Endothelial cell of umbilical vein (primary cell): ENCODE measurements around the gene NEDD4. TPM values are rescaled to one million over a fixed set of nuclear protein-coding genes. Genes with fewer than 3 reads are reported as not detected.

Experiments used
- BruUV-seq: library from RNA; stranded (reverse); fragments of 400-500 nt; replicated peaks from 2 replicates; lab custom pipeline; 2021; lab: Mats Ljungman, UMichigan
- CTCF ChIA-PET: fragments of 300-600, 350-600 bp; sonication (Branson Sonifier 250); formaldehyde crosslinking; loops from one replicate; lab custom pipeline; 2021; ENCODE audit warnings: antibody characterized with exemption, inconsistent platforms; lab: Charles Lee
- POLR2A ChIA-PET: fragments of 300-600, 350-600 bp; sonication (Branson Sonifier 250); formaldehyde crosslinking; loops from one replicate; lab custom pipeline; 2021; ENCODE audit warnings: antibody characterized with exemption, inconsistent platforms; lab: Charles Lee
- DNase-seq: peaks from one replicate; pipeline ENCODE4 v3.0.0-alpha.2; 2011; ENCODE audit warnings: low read depth, low spot score
- FAIRE-seq: peaks from 2 replicates; lab custom pipeline; 2011; peaks lifted over from hg19 to GRCh38; lab: Jason Lieb, UNC
- H2AFZ ChIP-seq: 2 replicates; pipeline ENCODE4 v1.6.0; 2012; ENCODE audit warnings: low read depth, low read length, control low read depth, inconsistent platforms
- H3K27ac ChIP-seq: 2 replicates; pipeline ENCODE4 v1.5.1; 2011; ENCODE audit warnings: low read depth, mild to moderate bottlenecking, control low read depth, low read length, moderate library complexity; ENCODE audit not compliant: insufficient read depth
- H3K27me3 ChIP-seq, 2 experiments: 2 replicates each; pipeline versions ENCODE4 v1.6.0 to v1.6.1; 2011; ENCODE audit warnings: low read length in 2 of 2, mixed read lengths in 1 of 2; ENCODE audit not compliant: control insufficient read depth in 2 of 2, insufficient read depth in 2 of 2
- H3K36me3 ChIP-seq, 2 experiments: 2 replicates in 1 of 2; 3 replicates in 1 of 2; pipeline ENCODE4 v1.5.1; 2011; ENCODE audit warnings: low read length in 2 of 2, mild to moderate bottlenecking in 1 of 2, moderate library complexity in 1 of 2; ENCODE audit not compliant: control insufficient read depth in 2 of 2, insufficient read depth in 2 of 2; ENCODE audit errors: extremely low read depth in 1 of 2
- H3K4me1 ChIP-seq: 3 replicates; pipeline ENCODE4 v1.5.1; 2011; ENCODE audit warnings: mild to moderate bottlenecking, low read length; ENCODE audit not compliant: control insufficient read depth, insufficient read depth; ENCODE audit errors: extremely low read depth
- H3K4me2 ChIP-seq: 2 replicates; pipeline ENCODE4 v1.6.1; 2011; ENCODE audit warnings: low read length, control low read depth, mixed read lengths; ENCODE audit not compliant: insufficient read depth
- H3K4me3 ChIP-seq, 3 experiments: fragments of 200-600 bp in 1 of 3; sonication (generic), shearing (Covaris generic) in 1 of 3; replicated peaks in 1 of 3; 2 replicates each; pipeline ENCODE4 v1.5.1; 2011 to 2016; ENCODE audit warnings: control low read depth in 3 of 3, low read length in 3 of 3, mild to moderate bottlenecking in 2 of 3, inconsistent platforms in 1 of 3, low read depth in 1 of 3, moderate library complexity in 1 of 3; ENCODE audit not compliant: insufficient read depth in 1 of 3
- H3K79me2 ChIP-seq: 2 replicates; pipeline ENCODE4 v1.6.0; 2012; ENCODE audit warnings: low read length, inconsistent platforms; ENCODE audit not compliant: control insufficient read depth, insufficient read depth
- H3K9ac ChIP-seq: replicated peaks from 2 replicates; pipeline ENCODE3; 2011; ENCODE audit warnings: low read length, control low read depth; ENCODE audit not compliant: insufficient read depth; ENCODE audit errors: extremely low read depth
- H3K9me1 ChIP-seq: replicated peaks from 3 replicates; pipeline ENCODE4 v1.6.0; 2011; ENCODE audit warnings: mild to moderate bottlenecking, low read length; ENCODE audit not compliant: control insufficient read depth, insufficient read depth; ENCODE audit errors: extremely low read depth
- H3K9me3 ChIP-seq: replicated peaks from 2 replicates; pipeline ENCODE4 v1.5.1; 2012; ENCODE audit warnings: low read length, inconsistent platforms; ENCODE audit not compliant: control insufficient read depth, insufficient read depth
- H4K20me1 ChIP-seq: replicated peaks from 2 replicates; pipeline ENCODE3; 2011; ENCODE audit warnings: mild to moderate bottlenecking, low read length; ENCODE audit not compliant: control insufficient read depth, insufficient read depth; ENCODE audit errors: extremely low read depth
- CTCF ChIP-seq, 2 donors: IDR thresholded peaks; 1 replicate in 1 of 2; 2 replicates in 1 of 2; pipeline ENCODE4 v1.5.1; 2011; ENCODE audit warnings: low read length in 2 of 2, mild to moderate bottlenecking in 2 of 2, moderate library complexity in 2 of 2, control low read depth in 1 of 2, inconsistent platforms in 1 of 2, low read depth in 1 of 2; ENCODE audit not compliant: insufficient read depth in 1 of 2; ENCODE audit errors: extremely low read depth in 1 of 2
- EZH2 ChIP-seq: IDR thresholded peaks from 2 replicates; pipeline ENCODE4 v1.6.1; 2012; ENCODE audit warnings: borderline replicate concordance, low read depth, mild to moderate bottlenecking, moderate library complexity, low read length, inconsistent platforms; ENCODE audit not compliant: severe bottlenecking
- FOS ChIP-seq: IDR thresholded peaks from 2 replicates; pipeline ENCODE4 v1.6.1; 2011; ENCODE audit warnings: mild to moderate bottlenecking, low read length, moderate library complexity, borderline replicate concordance; ENCODE audit not compliant: insufficient read depth
- GATA2 ChIP-seq: IDR thresholded peaks from 2 replicates; pipeline ENCODE4 v1.7.0; 2011; ENCODE audit warnings: low read depth, mild to moderate bottlenecking, moderate library complexity, mixed read lengths, low read length; ENCODE audit not compliant: insufficient read length, insufficient read depth
- JUN ChIP-seq: IDR thresholded peaks from 2 replicates; pipeline ENCODE4 v1.6.1; 2011; ENCODE audit warnings: borderline replicate concordance, low read depth; ENCODE audit not compliant: insufficient read length, insufficient read depth
- MAX ChIP-seq: IDR thresholded peaks from 2 replicates; pipeline ENCODE4 v1.6.1; 2011; ENCODE audit not compliant: insufficient read depth, insufficient read length
- MYC ChIP-seq: IDR thresholded peaks from one replicate; pipeline ENCODE4 v1.6.1; 2011; ENCODE audit warnings: mild to moderate bottlenecking, low read depth, low read length
- POLR2A ChIP-seq: IDR thresholded peaks from 2 replicates; pipeline ENCODE4 v1.6.1; 2012; ENCODE audit warnings: low read depth, mild to moderate bottlenecking, control low read depth, low read length
- POLR2AphosphoS5 ChIP-seq: IDR thresholded peaks from 2 replicates; pipeline ENCODE4 v1.6.1; 2012; ENCODE audit warnings: low read depth, mild to moderate bottlenecking, control low read depth, low read length, moderate library complexity; ENCODE audit not compliant: insufficient read depth
- dilution Hi-C: fragments of 300-500 bp; cut with MboI; formaldehyde crosslinking; loops from one replicate; pipeline ENCODE4 v1.15.0; 2019; ENCODE audit warnings: low sequenced_read_pairs; ENCODE audit not compliant: extremely low pct_ligation_motif_present
- intact Hi-C: fragments of 100-400 bp; cut with micrococcal nuclease; formaldehyde crosslinking; loops from one replicate; pipeline ENCODE4 v1.10.0; 2022
- polyA plus RNA-seq, 4 experiments: library from polyadenylated mRNA; depleted of rRNA in 3 of 4; stranded (reverse) in 3 of 4; unstranded in 1 of 4; fragments of >200 nt; gene quantifications; 2 replicates each; pipeline versions ENCODE4 v1.2.1 to v1.2.3, GENCODE V29; 2011 to 2012; ENCODE audit warnings: missing spikeins in 1 of 4
- total RNA-seq: library from RNA; stranded (reverse); gene quantifications from 2 replicates; pipeline ENCODE4 v1.2.3, GENCODE V29; 2021

The NEDD4 gene
- total and polyA plus RNA-seq, 2 donors (not counting 3 experiments of a cell fraction or from before 2014, with no cell fraction given) = 9.2 to 39.0 TPM

GRCh38 chr15:55894399-55894965 lies 98.9 kb downstream of the NEDD4 start:
- ChIA-PET CTCF (interaction anchor here (0.7 to 9.1 kb wide), 5 partner anchors 13 to 100 kb away, joined by 3 to 109 read pairs (median 4); no protein-coding TSS in a partner anchor), POLR2A (no interaction called here)
- peaks cover 38% of the 10 kb centered on the region for H3K4me1 ChIP-seq
- peak overlapping the region; percentile 68 for H3K27ac ChIP-seq
- intact Hi-C loops (no loop called here), dilution Hi-C loops (no loop called here)
- BruUV-seq = TSS peak; percentile 43
- no peaks in the 10 kb centered on the region for H3K27me3 ChIP-seq
- peak overlapping the region; percentile 77 for H3K9ac ChIP-seq
- peak overlapping the region; percentile 45 for H2AFZ ChIP-seq
- no peaks in the 10 kb centered on the region for H4K20me1 ChIP-seq
- no peaks in the 10 kb centered on the region for H3K9me1 ChIP-seq
- H3K4me3 ChIP-seq = peak overlapping the region in 2 of 3 experiments; percentile 2 to 56
- no peaks in the 10 kb centered on the region for H3K9me3 ChIP-seq
- peak overlapping the region; percentile 94 for H3K4me2 ChIP-seq
- no peaks in the 10 kb centered on the region for H3K79me2 ChIP-seq
- H3K36me3 ChIP-seq = no peaks in the 10 kb centered on the region
- TF ChIP-seq EZH2 = no peak
- TF ChIP-seq MYC = no peak
- no peak for TF ChIP-seq POLR2AphosphoS5
- TF ChIP-seq FOS = no peak
- TF ChIP-seq MAX = no peak
- TF ChIP-seq POLR2A = no peak
- TF ChIP-seq GATA2 = no peak
- TF ChIP-seq CTCF (IDR thresholded peaks at IDR 0.05; ENCODE audit: extremely low read depth in 1 of 2, insufficient read depth in 1 of 2, low read depth in 1 of 2, low read length in 2 of 2) = no peak
- TF ChIP-seq JUN = no peak
- FAIRE-seq = no peak
- peak; percentile 47 for DNase-seq
